Endothelial cell (in vitro differentiated cells): ENCODE data around the gene IL1RL2. TPM values are rescaled to one million over a fixed set of nuclear protein-coding genes. Genes with fewer than 3 reads are reported as not detected.

ENCODE experiments used
- DNase-seq: peaks from one replicate; pipeline ENCODE4 v3.0.0; 2021; ENCODE audit warnings: low spot score
- H3K27ac Mint-ChIP-seq: one replicate; pipeline ENCODE4 v1.8.0; 2021; ENCODE audit warnings: mixed read lengths, inconsistent platforms; ENCODE audit not compliant: unreplicated experiment
- H3K27me3 Mint-ChIP-seq: one replicate; pipeline ENCODE4 v1.8.0; 2021; ENCODE audit warnings: mild to moderate bottlenecking, moderate library complexity, mixed read lengths, inconsistent platforms; ENCODE audit not compliant: unreplicated experiment
- H3K36me3 Mint-ChIP-seq: one replicate; pipeline ENCODE4 v1.8.0; 2021; ENCODE audit warnings: mild to moderate bottlenecking, low read depth, mixed read lengths, inconsistent platforms; ENCODE audit not compliant: unreplicated experiment
- H3K4me1 Mint-ChIP-seq: one replicate; pipeline ENCODE4 v1.8.0; 2021; ENCODE audit warnings: mild to moderate bottlenecking, mixed read lengths, inconsistent platforms; ENCODE audit not compliant: unreplicated experiment
- H3K4me3 Mint-ChIP-seq: one replicate; pipeline ENCODE4 v1.8.0; 2021; ENCODE audit warnings: mild to moderate bottlenecking, mixed read lengths, inconsistent platforms; ENCODE audit not compliant: unreplicated experiment
- H3K9me3 Mint-ChIP-seq: one replicate; pipeline ENCODE4 v1.8.0; 2021; ENCODE audit warnings: mixed read lengths, inconsistent platforms; ENCODE audit not compliant: unreplicated experiment
- CTCF ChIP-seq: fragments of 200-600 bp; sonication (generic); IDR thresholded peaks from one replicate; pipeline ENCODE4 v1.5.0; 2021; ENCODE audit warnings: antibody characterized with exemption; ENCODE audit not compliant: unreplicated experiment
- total RNA-seq: library from RNA; stranded (reverse); fragmentation: NEBNext Ultra II Directional; extraction: Animal tissue kit (Norgen Biotek cat#: 25700); gene quantifications from one replicate; pipeline ENCODE4 v1.2.1, GENCODE V29; 2021; ENCODE audit not compliant: unreplicated experiment

The IL1RL2 gene
- total RNA-seq, 1 donor from 2014 or later = not detected

- no peaks in the 10 kb centered on the region for H3K9me3 Mint-ChIP-seq
- no peak overlapping the region for H3K27ac Mint-ChIP-seq
- peaks cover 26% of the 10 kb centered on the region for H3K4me1 Mint-ChIP-seq
- DNase-seq = no peak
- TF ChIP-seq CTCF = no peak
- H3K36me3 Mint-ChIP-seq = no peaks in the 10 kb centered on the region
- H3K4me3 Mint-ChIP-seq = no peak overlapping the region
- peaks cover 2% of the 10 kb centered on the region for H3K27me3 Mint-ChIP-seq
Observed at GRCh38 chr2:102224824-102225739, 38.3 kb downstream of the IL1RL2 start.

- Mint-ChIP-seq H3K9me3 (no peaks in the 10 kb centered on the region), H3K4me1 (peaks cover 26% of the 10 kb centered on the region), H3K27ac (peak overlapping the region; percentile 13), H3K4me3 (no peak overlapping the region), H3K27me3 (peaks cover 2% of the 10 kb centered on the region), H3K36me3 (no peaks in the 10 kb centered on the region)
- no peak for TF ChIP-seq CTCF
- DNase-seq = no peak
Observed at GRCh38 chr2:102226171-102226570, 39.3 kb downstream of the IL1RL2 start.

- H3K4me3 Mint-ChIP-seq = no peak overlapping the region
- H3K27me3 Mint-ChIP-seq = peaks cover 2% of the 10 kb centered on the region
- no peaks in the 10 kb centered on the region for H3K9me3 Mint-ChIP-seq
- peak overlapping the region; percentile 53 for H3K27ac Mint-ChIP-seq
- TF ChIP-seq CTCF = no peak
- DNase-seq = no peak
- H3K4me1 Mint-ChIP-seq = peaks cover 30% of the 10 kb centered on the region
- H3K36me3 Mint-ChIP-seq = no peaks in the 10 kb centered on the region
Observed at GRCh38 chr2:102226612-102227391, 40.0 kb downstream of the IL1RL2 start.

GRCh38 chr2:102229141-102229769 lies 42.4 kb downstream of the IL1RL2 start:
- no peaks in the 10 kb centered on the region for H3K9me3 Mint-ChIP-seq
- no peak overlapping the region for H3K4me3 Mint-ChIP-seq
- H3K36me3 Mint-ChIP-seq = no peaks in the 10 kb centered on the region
- H3K27me3 Mint-ChIP-seq = peaks cover 2% of the 10 kb centered on the region
- no peak overlapping the region for H3K27ac Mint-ChIP-seq
- H3K4me1 Mint-ChIP-seq = peaks cover 28% of the 10 kb centered on the region
- DNase-seq = no peak
- no peak for TF ChIP-seq CTCF
